Liver (tissue), 9 donors: ENCODE results near the gene PHF21B. TPM values are rescaled to one million over a fixed set of nuclear protein-coding genes. Genes with fewer than 3 reads are reported as not detected.

ENCODE experiments used
- DNase-seq: peaks from one replicate; pipeline ENCODE4 v3.0.0-alpha.2; 2017; ENCODE audit warnings: low spot score
- H3K27ac ChIP-seq, 2 donors: one replicate each; pipeline ENCODE4 v1.7.0; 2013; ENCODE audit warnings: inconsistent platforms in 2 of 2, low read length in 2 of 2, control low read depth in 1 of 2, low read depth in 1 of 2, mild to moderate bottlenecking in 1 of 2
- H3K27me3 ChIP-seq, 4 donors: one replicate each; pipeline versions ENCODE4 v1.6.1 to v1.7.0; 2013; ENCODE audit warnings: low read length in 3 of 4, inconsistent platforms in 1 of 4, mild to moderate bottlenecking in 1 of 4, moderate library complexity in 1 of 4; ENCODE audit not compliant: control insufficient read depth in 4 of 4, insufficient read depth in 4 of 4
- H3K36me3 ChIP-seq, 4 donors: one replicate each; pipeline versions ENCODE4 v1.6.1 to v1.7.0; 2013; ENCODE audit warnings: low read length in 3 of 4, mild to moderate bottlenecking in 3 of 4, low read depth in 1 of 4, moderate library complexity in 1 of 4; ENCODE audit not compliant: control insufficient read depth in 4 of 4, insufficient read depth in 3 of 4
- H3K4me1 ChIP-seq, 4 donors: one replicate each; pipeline versions ENCODE4 v1.6.1 to v1.7.0; 2013; ENCODE audit warnings: low read length in 3 of 4, mild to moderate bottlenecking in 3 of 4, moderate library complexity in 1 of 4; ENCODE audit not compliant: control insufficient read depth in 4 of 4, insufficient read depth in 4 of 4
- H3K4me3 ChIP-seq, 3 donors: one replicate each; pipeline versions ENCODE4 v1.6.1 to v1.7.0; 2013; ENCODE audit warnings: low read length in 3 of 3, control low read depth in 1 of 3, low read depth in 1 of 3, mild to moderate bottlenecking in 1 of 3
- H3K9ac ChIP-seq, 2 donors: one replicate each; pipeline ENCODE4 v1.7.0; 2013; ENCODE audit warnings: low read length in 2 of 2, mild to moderate bottlenecking in 2 of 2, moderate library complexity in 2 of 2, control low read depth in 1 of 2, low read depth in 1 of 2
- H3K9me3 ChIP-seq, 4 donors: one replicate each; pipeline versions ENCODE4 v1.6.1 to v1.7.0; 2013; ENCODE audit warnings: low read length in 3 of 4; ENCODE audit not compliant: control insufficient read depth in 4 of 4
- ATF3 ChIP-seq: IDR thresholded peaks from 2 replicates; pipeline ENCODE4 v1.6.1; 2016; ENCODE audit warnings: antibody characterized with exemption
- EGR1 ChIP-seq, 2 donors: IDR thresholded peaks; 2 replicates each; pipeline ENCODE4 v1.6.1; 2016 to 2018; ENCODE audit warnings: antibody characterized with exemption in 2 of 2, low read depth in 2 of 2
- FOXA1 ChIP-seq: IDR thresholded peaks from 2 replicates; pipeline ENCODE4 v1.6.1; 2016; ENCODE audit warnings: antibody characterized with exemption
- GABPA ChIP-seq, 2 donors: IDR thresholded peaks in 1 of 2; conservative IDR thresholded peaks in 1 of 2; 2 replicates each; pipeline ENCODE4 v1.6.1; 2016; ENCODE audit warnings: antibody characterized with exemption in 2 of 2, mild to moderate bottlenecking in 1 of 2, moderate library complexity in 1 of 2
- HNF4A ChIP-seq, 2 donors: conservative IDR thresholded peaks; 2 replicates each; pipeline ENCODE4 v1.6.1; 2016; ENCODE audit warnings: antibody characterized with exemption in 2 of 2, mild to moderate bottlenecking in 2 of 2
- HNF4G ChIP-seq: IDR thresholded peaks from 2 replicates; pipeline ENCODE4 v1.6.1; 2016; ENCODE audit warnings: antibody characterized with exemption
- JUND ChIP-seq, 2 donors: IDR thresholded peaks; 2 replicates each; pipeline ENCODE4 v1.6.1; 2016; ENCODE audit warnings: antibody characterized with exemption in 2 of 2
- MAX ChIP-seq: IDR thresholded peaks from 2 replicates; pipeline ENCODE4 v1.6.1; 2016; ENCODE audit warnings: antibody characterized with exemption
- RAD21 ChIP-seq, 2 donors: IDR thresholded peaks; 2 replicates each; pipeline ENCODE4 v1.6.1; 2016; ENCODE audit warnings: antibody characterized with exemption in 2 of 2, mild to moderate bottlenecking in 2 of 2
- RXRA ChIP-seq, 2 donors: IDR thresholded peaks; 2 replicates each; pipeline ENCODE4 v1.6.1; 2017 to 2018; ENCODE audit warnings: antibody characterized with exemption in 2 of 2, mild to moderate bottlenecking in 1 of 2
- TAF1 ChIP-seq: conservative IDR thresholded peaks from 2 replicates; pipeline ENCODE4 v1.6.1; 2016; ENCODE audit warnings: antibody characterized with exemption, mild to moderate bottlenecking
- ZBTB33 ChIP-seq: IDR thresholded peaks from 2 replicates; pipeline ENCODE4 v1.6.1; 2016; ENCODE audit warnings: antibody characterized with exemption
- WGBS: extraction: QIAGEN DNeasy Blood & Tissue Kit; methylation state at CpG from one replicate; pipeline ENCODE4 v1.1.7; 2013; 5-methylcytosine and 5-hydroxymethylcytosine counted together
- polyA plus RNA-seq, 2 donors: library from polyadenylated mRNA; stranded (reverse) in 1 of 2; unstranded in 1 of 2; fragments of 200-250 nt in 1 of 2; fragments of >200 nt in 1 of 2; fragmentation: Nextera tagmentation in 1 of 2; extraction: Ambion mirVana in 1 of 2; gene quantifications; one replicate each; pipeline versions ENCODE4 v1.2.1 to v1.2.3, GENCODE V29; 2013 to 2015
- total RNA-seq, 2 donors: library from RNA; depleted of rRNA; stranded (reverse); fragments of >200 nt; gene quantifications; one replicate each; pipeline ENCODE4 v1.2.3, GENCODE V29; 2014
- TF ChIP-seq, protein P1 (sequence below): IDR thresholded peaks from 2 replicates; pipeline ENCODE4 v1.6.1; 2016; ENCODE audit warnings: antibody characterized with exemption, mild to moderate bottlenecking
- donor health status: healthy.
- donor health status: healthy.
- donor health status: healthy.
- donor health status: healthy.
- donor health status: healthy.

Gene PHF21B
- total and polyA plus RNA-seq, 4 donors, result not detected

DNA sequence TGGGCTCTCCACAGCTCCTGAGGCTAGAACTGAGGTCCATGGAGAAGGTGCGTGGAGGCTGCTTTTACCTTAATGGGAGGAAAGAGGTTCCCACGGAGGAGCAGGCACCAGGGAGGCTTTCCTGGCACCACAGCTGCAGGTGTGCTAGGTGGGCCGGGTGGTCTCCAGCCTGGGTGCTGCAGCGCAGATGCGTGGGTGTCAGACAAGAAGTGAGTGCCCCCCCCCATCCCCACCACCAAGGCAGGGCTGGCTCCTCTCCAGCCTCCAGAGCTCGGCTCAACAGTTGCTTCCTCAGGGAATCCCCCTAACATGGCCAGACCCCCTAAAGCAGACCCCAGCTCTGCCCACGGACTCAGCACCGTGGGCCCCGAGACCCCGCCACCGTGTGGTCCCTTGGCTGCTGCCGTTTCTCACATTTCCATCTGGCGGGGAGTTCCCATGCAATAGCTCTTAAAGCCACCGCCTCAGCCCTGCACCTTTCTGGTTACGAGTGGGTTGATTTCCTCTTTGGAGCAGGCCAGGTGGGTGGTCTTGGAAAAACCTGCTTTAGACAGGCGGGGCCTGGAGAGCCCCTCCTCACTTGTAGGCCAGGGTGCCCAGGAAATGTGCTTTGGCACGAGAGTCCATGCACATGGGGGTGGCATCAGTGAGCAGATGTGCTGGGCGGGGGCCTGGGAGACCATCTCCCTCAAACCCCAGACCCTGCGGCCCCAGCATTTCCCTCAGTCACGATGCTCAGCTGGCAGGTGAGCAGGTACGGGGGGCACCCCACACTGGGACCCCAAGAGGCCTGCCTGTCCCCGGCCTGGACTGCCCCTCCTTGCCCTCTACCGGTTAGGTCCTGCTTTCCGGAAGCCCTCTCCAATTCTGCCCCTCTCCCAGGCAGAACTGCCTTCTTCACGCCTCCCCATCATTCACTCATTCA is 163.7 kb downstream of the PHF21B start:
- H3K4me1 ChIP-seq, result no peaks in the 10 kb centered on the region
- TF ChIP-seq RXRA (IDR thresholded peaks at IDR 0.05), result no peak
- TF ChIP-seq FOXA1, result no peak
- TF ChIP-seq RAD21 (IDR thresholded peaks at IDR 0.05), result no peak
- no peaks in the 10 kb centered on the region for H3K27me3 ChIP-seq
- no peaks in the 10 kb centered on the region for H3K36me3 ChIP-seq
- H3K9me3 ChIP-seq, result no peaks in the 10 kb centered on the region
- H3K27ac ChIP-seq, result no peak overlapping the region
- no peak overlapping the region for H3K4me3 ChIP-seq
- WGBS, result 91% methylated on average over 25 of the region's 25 CpGs
- no peak for DNase-seq
- no peak overlapping the region for H3K9ac ChIP-seq

DNA sequence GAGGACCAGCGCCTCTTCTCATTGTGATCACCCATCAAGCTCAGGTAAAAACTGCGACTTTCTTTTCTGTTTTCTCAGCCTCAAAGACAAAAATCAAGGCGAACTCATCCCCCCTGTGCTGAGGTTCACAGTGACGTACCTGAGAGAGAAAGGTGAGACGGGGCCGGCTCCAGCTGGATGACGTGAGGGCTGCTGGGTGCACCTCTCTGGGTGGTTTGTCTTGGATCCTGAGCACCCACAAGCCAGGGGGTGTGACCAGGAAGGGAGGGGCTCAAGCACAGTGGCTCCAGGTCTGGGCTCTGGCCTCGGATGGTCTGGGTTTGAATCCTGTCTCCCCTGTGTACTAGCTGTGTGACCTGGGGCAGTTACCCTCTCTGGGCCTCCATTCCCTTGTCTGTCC is 164.6 kb downstream of the PHF21B start:
- 94% methylated on average over 8 of the region's 8 CpGs for WGBS
- Histone ChIP-seq H3K36me3 (no peaks in the 10 kb centered on the region), H3K9me3 (no peaks in the 10 kb centered on the region), H3K4me1 (no peaks in the 10 kb centered on the region), H3K27ac (no peak overlapping the region), H3K9ac (no peak overlapping the region), H3K27me3 (no peaks in the 10 kb centered on the region), H3K4me3 (no peak overlapping the region)
- DNase-seq, result no peak
- TF ChIP-seq HNF4G (no peak), JUND (IDR thresholded peaks at IDR 0.05) (no peak), MAX (no peak), ATF3 (no peak), FOXA1 (no peak), EGR1 (IDR thresholded peaks at IDR 0.05; ENCODE audit: low read depth in 2 of 2) (no peak), GABPA (IDR thresholded peaks at IDR 0.05 in 1 of 2, conservative IDR thresholded peaks at IDR 0.05 in 1 of 2) (no peak), HNF4A (conservative IDR thresholded peaks at IDR 0.05) (no peak), TAF1 (no peak)
- TF ChIP-seq, protein P1, sequence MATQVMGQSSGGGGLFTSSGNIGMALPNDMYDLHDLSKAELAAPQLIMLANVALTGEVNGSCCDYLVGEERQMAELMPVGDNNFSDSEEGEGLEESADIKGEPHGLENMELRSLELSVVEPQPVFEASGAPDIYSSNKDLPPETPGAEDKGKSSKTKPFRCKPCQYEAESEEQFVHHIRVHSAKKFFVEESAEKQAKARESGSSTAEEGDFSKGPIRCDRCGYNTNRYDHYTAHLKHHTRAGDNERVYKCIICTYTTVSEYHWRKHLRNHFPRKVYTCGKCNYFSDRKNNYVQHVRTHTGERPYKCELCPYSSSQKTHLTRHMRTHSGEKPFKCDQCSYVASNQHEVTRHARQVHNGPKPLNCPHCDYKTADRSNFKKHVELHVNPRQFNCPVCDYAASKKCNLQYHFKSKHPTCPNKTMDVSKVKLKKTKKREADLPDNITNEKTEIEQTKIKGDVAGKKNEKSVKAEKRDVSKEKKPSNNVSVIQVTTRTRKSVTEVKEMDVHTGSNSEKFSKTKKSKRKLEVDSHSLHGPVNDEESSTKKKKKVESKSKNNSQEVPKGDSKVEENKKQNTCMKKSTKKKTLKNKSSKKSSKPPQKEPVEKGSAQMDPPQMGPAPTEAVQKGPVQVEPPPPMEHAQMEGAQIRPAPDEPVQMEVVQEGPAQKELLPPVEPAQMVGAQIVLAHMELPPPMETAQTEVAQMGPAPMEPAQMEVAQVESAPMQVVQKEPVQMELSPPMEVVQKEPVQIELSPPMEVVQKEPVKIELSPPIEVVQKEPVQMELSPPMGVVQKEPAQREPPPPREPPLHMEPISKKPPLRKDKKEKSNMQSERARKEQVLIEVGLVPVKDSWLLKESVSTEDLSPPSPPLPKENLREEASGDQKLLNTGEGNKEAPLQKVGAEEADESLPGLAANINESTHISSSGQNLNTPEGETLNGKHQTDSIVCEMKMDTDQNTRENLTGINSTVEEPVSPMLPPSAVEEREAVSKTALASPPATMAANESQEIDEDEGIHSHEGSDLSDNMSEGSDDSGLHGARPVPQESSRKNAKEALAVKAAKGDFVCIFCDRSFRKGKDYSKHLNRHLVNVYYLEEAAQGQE, result no peak

DNA sequence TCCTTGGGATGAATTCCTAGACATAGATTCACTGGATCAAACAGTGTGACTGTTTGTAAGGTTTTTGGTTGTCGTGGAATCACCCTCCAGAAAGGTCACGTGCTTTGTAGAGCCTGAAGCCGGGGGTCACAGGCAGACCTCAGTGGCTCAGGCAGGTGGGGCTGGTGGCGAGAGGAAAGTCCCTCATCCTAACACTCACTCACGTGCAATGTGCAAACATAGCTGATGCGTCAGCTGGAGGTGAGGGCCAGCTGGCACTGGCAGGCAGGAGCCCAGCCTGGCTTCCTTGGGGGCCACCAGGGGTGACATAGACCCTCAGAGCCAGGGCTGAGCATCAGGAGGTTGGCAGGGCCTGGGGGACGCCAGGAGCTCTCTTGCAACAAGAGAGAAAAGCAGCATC is 167.4 kb downstream of the PHF21B start:
- H3K4me1 ChIP-seq, result no peaks in the 10 kb centered on the region
- TF ChIP-seq JUND (IDR thresholded peaks at IDR 0.05) (no peak), TAF1 (no peak), ZBTB33 (no peak), GABPA (IDR thresholded peaks at IDR 0.05 in 1 of 2, conservative IDR thresholded peaks at IDR 0.05 in 1 of 2) (no peak), RXRA (IDR thresholded peaks at IDR 0.05) (no peak), ATF3 (no peak)
- H3K27me3 ChIP-seq, result no peaks in the 10 kb centered on the region
- H3K4me3 ChIP-seq, result no peak overlapping the region
- H3K27ac ChIP-seq, result no peak overlapping the region
- 60% methylated on average over 7 of the region's 7 CpGs for WGBS
- H3K9me3 ChIP-seq, result no peaks in the 10 kb centered on the region
- no peaks in the 10 kb centered on the region for H3K36me3 ChIP-seq
- no peak for DNase-seq
- H3K9ac ChIP-seq, result no peak overlapping the region
